CD4-positive, alpha-beta memory T cell (primary cell): Measurements from ENCODE around the gene OR1S1. TPM values are rescaled to one million over a fixed set of nuclear protein-coding genes. Genes with fewer than 3 reads are reported as not detected.

Source experiments
- CTCF ChIA-PET: fragments of 350-600 bp; sonication (Branson Sonifier 250); formaldehyde crosslinking; loops from one replicate; lab custom pipeline; 2021; ENCODE audit warnings: inconsistent platforms; ENCODE audit not compliant: partially characterized antibody; lab: Charles Lee
- POLR2A ChIA-PET: fragments of 350-600 bp; sonication (Branson Sonifier 250); formaldehyde crosslinking; loops from one replicate; lab custom pipeline; 2021; ENCODE audit not compliant: partially characterized antibody; lab: Charles Lee
- DNase-seq, 5 donors: peaks; one replicate each; pipeline versions ENCODE4 v3.0.0 to v3.0.0-alpha.2; 2020 to 2022; ENCODE audit warnings: mixed read lengths in 1 of 5
- H3K27ac ChIP-seq: one replicate; pipeline ENCODE4 v1.7.0; 2013; ENCODE audit warnings: low read depth, low read length
- H3K27me3 ChIP-seq: 2 replicates; pipeline ENCODE4 v1.7.0; 2013; ENCODE audit warnings: mild to moderate bottlenecking, low read length, moderate library complexity; ENCODE audit not compliant: insufficient read depth
- H3K36me3 ChIP-seq: 2 replicates; pipeline ENCODE4 v1.7.0; 2013; ENCODE audit warnings: mild to moderate bottlenecking, low read length, moderate library complexity; ENCODE audit not compliant: insufficient read depth
- H3K4me1 ChIP-seq: 2 replicates; pipeline ENCODE4 v1.7.0; 2013; ENCODE audit warnings: mild to moderate bottlenecking, low read length, moderate library complexity; ENCODE audit not compliant: insufficient read depth
- H3K4me3 ChIP-seq, 2 donors: one replicate each; pipeline ENCODE4 v1.7.0; 2013; ENCODE audit warnings: low read length in 2 of 2, mild to moderate bottlenecking in 1 of 2
- H3K9me3 ChIP-seq, 2 donors: one replicate each; pipeline ENCODE4 v1.7.0; 2013; ENCODE audit warnings: low read length in 2 of 2, control low read depth in 1 of 2; ENCODE audit not compliant: control insufficient read depth in 1 of 2
- H3K27ac Mint-ChIP-seq, 7 donors: one replicate each; pipeline ENCODE4 v1.8.0; 2020 to 2021; ENCODE audit warnings: mixed read lengths in 7 of 7, mild to moderate bottlenecking in 6 of 7, inconsistent platforms in 3 of 7, moderate library complexity in 3 of 7
- H3K27me3 Mint-ChIP-seq, 2 donors: one replicate each; pipeline ENCODE4 v1.8.0; 2020 to 2021; ENCODE audit warnings: mixed read lengths in 2 of 2
- H3K36me3 Mint-ChIP-seq, 2 donors: one replicate each; pipeline ENCODE4 v1.8.0; 2020 to 2021; ENCODE audit warnings: mixed read lengths in 2 of 2, inconsistent platforms in 1 of 2, mild to moderate bottlenecking in 1 of 2
- H3K4me1 Mint-ChIP-seq, 4 donors: one replicate each; pipeline ENCODE4 v1.8.0; 2020 to 2021; ENCODE audit warnings: mixed read lengths in 4 of 4, mild to moderate bottlenecking in 1 of 4
- H3K4me3 Mint-ChIP-seq, 8 donors: one replicate each; pipeline ENCODE4 v1.8.0; 2020 to 2021; ENCODE audit warnings: mixed read lengths in 8 of 8, mild to moderate bottlenecking in 7 of 8, moderate library complexity in 6 of 8, inconsistent platforms in 3 of 8
- H3K9me3 Mint-ChIP-seq, 8 donors: one replicate each; pipeline ENCODE4 v1.8.0; 2020 to 2021; ENCODE audit warnings: mixed read lengths in 8 of 8, mild to moderate bottlenecking in 5 of 8, inconsistent platforms in 3 of 8, moderate library complexity in 1 of 8
- intact Hi-C: fragments of 100-400 bp; cut with micrococcal nuclease; formaldehyde crosslinking; loops from one replicate; pipeline ENCODE4 v1.15.1; 2023
- polyA plus RNA-seq, 2 donors: library from polyadenylated mRNA; unstranded; fragments of 300-500 nt; fragmentation: Illumina TruSeq; gene quantifications; one replicate each; pipeline ENCODE4 v1.2.3, GENCODE V29; 2021
- total RNA-seq, 2 experiments: library from RNA; stranded (reverse); gene quantifications; one replicate each; pipeline ENCODE4 v1.2.3, GENCODE V29; 2021

Gene OR1S1
- total and polyA plus RNA-seq, 4 experiments from 2014 or later, result not detected

- H3K27ac Mint-ChIP-seq, result no peak overlapping the region
- no peaks in the 10 kb centered on the region for H3K36me3 Mint-ChIP-seq
These were observed 4.0 kb downstream of the OR1S1 start for GRCh38 chr11:58216476-58216875.

GRCh38 chr11:58222721-58223120 is 10.2 kb downstream of the OR1S1 start:
- no peak for DNase-seq
- Histone ChIP-seq H3K9me3 (no peaks in the 10 kb centered on the region), H3K27ac (no peak overlapping the region), H3K27me3 (no peaks in the 10 kb centered on the region), H3K36me3 (no peaks in the 10 kb centered on the region), H3K4me1 (no peaks in the 10 kb centered on the region), H3K4me3 (no peak overlapping the region)
- Mint-ChIP-seq H3K36me3 (no peaks in the 10 kb centered on the region), H3K9me3 (no peaks in the 10 kb centered on the region), H3K27ac (no peak overlapping the region), H3K27me3 (peaks cover 3 to 4% of the 10 kb centered on the region in 2 donors), H3K4me1 (no peaks in the 10 kb centered on the region), H3K4me3 (no peak overlapping the region)
- POLR2A ChIA-PET, result no interaction called here
- CTCF ChIA-PET, result no interaction called here
- intact Hi-C loops, result no loop called here

More at GRCh38 chr11:58216476-58216875, 4.0 kb downstream of the OR1S1 start:
- intact Hi-C loops, result no loop called here
- no peaks in the 10 kb centered on the region for H3K36me3 ChIP-seq
- H3K9me3 ChIP-seq, result no peaks in the 10 kb centered on the region
- Mint-ChIP-seq H3K4me3 (no peak overlapping the region), H3K9me3 (peaks cover 0 to 4% (median 0%) of the 10 kb centered on the region in 8 donors), H3K4me1 (no peaks in the 10 kb centered on the region), H3K27me3 (peaks cover 0 to 10% of the 10 kb centered on the region in 2 donors)
- no peak overlapping the region for H3K27ac ChIP-seq
- DNase-seq, result no peak
- H3K4me3 ChIP-seq, result no peak overlapping the region
- no peaks in the 10 kb centered on the region for H3K27me3 ChIP-seq
- POLR2A ChIA-PET, result no interaction called here
- CTCF ChIA-PET, result no interaction called here
- H3K4me1 ChIP-seq, result no peaks in the 10 kb centered on the region

- H3K9me3 ChIP-seq, result no peaks in the 10 kb centered on the region
- Mint-ChIP-seq H3K4me1 (no peaks in the 10 kb centered on the region), H3K27me3 (peaks cover 4 to 11% of the 10 kb centered on the region in 2 donors), H3K27ac (no peak overlapping the region), H3K9me3 (peaks cover 0 to 6% (median 0%) of the 10 kb centered on the region in 8 donors), H3K4me3 (no peak overlapping the region), H3K36me3 (no peaks in the 10 kb centered on the region)
- intact Hi-C loops, result no loop called here
- H3K36me3 ChIP-seq, result no peaks in the 10 kb centered on the region
- no peak overlapping the region for H3K27ac ChIP-seq
- POLR2A ChIA-PET, result no interaction called here
- no peaks in the 10 kb centered on the region for H3K4me1 ChIP-seq
- no peak for DNase-seq
- H3K27me3 ChIP-seq, result no peaks in the 10 kb centered on the region
- no peak overlapping the region for H3K4me3 ChIP-seq
- CTCF ChIA-PET, result no interaction called here
These were observed 15.6 kb downstream of the OR1S1 start for GRCh38 chr11:58227956-58228615.

GRCh38 chr11:58243954-58244353 is 31.4 kb downstream of the OR1S1 start:
- no peak overlapping the region for H3K4me3 Mint-ChIP-seq

DNA sequence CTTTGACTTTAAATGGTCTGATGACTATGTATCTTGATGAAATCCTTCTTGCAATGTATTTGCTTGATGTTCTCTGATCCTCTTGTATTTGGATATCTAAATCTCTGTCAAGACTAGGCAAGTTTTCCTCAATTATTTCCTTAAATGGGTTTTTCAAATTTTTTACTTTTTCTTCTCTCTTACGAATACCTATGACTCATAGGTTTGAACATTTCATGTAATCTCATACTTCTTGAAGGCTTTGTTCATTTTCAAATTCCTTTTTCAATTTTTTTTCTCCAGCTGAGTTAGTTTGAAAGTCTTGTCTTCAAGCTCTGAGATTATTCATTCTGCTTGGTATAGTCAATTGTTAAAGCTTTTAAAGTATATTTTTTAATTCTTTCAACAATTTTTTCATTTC is 42.4 kb downstream of the OR1S1 start:
- Histone ChIP-seq H3K27me3 (no peaks in the 10 kb centered on the region), H3K4me3 (no peak overlapping the region), H3K4me1 (no peaks in the 10 kb centered on the region), H3K9me3 (no peaks in the 10 kb centered on the region), H3K27ac (no peak overlapping the region), H3K36me3 (no peaks in the 10 kb centered on the region)
- no peak overlapping the region for H3K27ac Mint-ChIP-seq
- no peaks in the 10 kb centered on the region for H3K27me3 Mint-ChIP-seq
- intact Hi-C loops, result no loop called here
- H3K36me3 Mint-ChIP-seq, result peaks cover 0 to 2% of the 10 kb centered on the region in 2 donors
- H3K9me3 Mint-ChIP-seq, result peaks cover 2 to 44% (median 17%) of the 10 kb centered on the region in 8 donors
- ChIA-PET CTCF (no interaction called here), POLR2A (no interaction called here)
- no peak for DNase-seq
- no peaks in the 10 kb centered on the region for H3K4me1 Mint-ChIP-seq
- H3K4me3 Mint-ChIP-seq, result no peak overlapping the region

More at GRCh38 chr11:58243954-58244353, 31.4 kb downstream of the OR1S1 start:
- no peak overlapping the region for H3K27ac Mint-ChIP-seq
- no peaks in the 10 kb centered on the region for H3K9me3 ChIP-seq
- ChIA-PET POLR2A (no interaction called here), CTCF (no interaction called here)
- H3K36me3 ChIP-seq, result no peaks in the 10 kb centered on the region
- H3K27me3 ChIP-seq, result no peaks in the 10 kb centered on the region
- DNase-seq, result no peak
- H3K4me3 ChIP-seq, result no peak overlapping the region
- H3K4me1 Mint-ChIP-seq, result no peaks in the 10 kb centered on the region
- intact Hi-C loops, result no loop called here
- H3K36me3 Mint-ChIP-seq, result no peaks in the 10 kb centered on the region
- H3K4me1 ChIP-seq, result no peaks in the 10 kb centered on the region
- H3K9me3 Mint-ChIP-seq, result peaks cover 0 to 23% (median 15%) of the 10 kb centered on the region in 8 donors
- no peak overlapping the region for H3K27ac ChIP-seq
- H3K27me3 Mint-ChIP-seq, result peaks cover 0 to 2% of the 10 kb centered on the region in 2 donors

GRCh38 chr11:58259983-58260382 is 47.5 kb downstream of the OR1S1 start:
- Histone ChIP-seq H3K27me3 (no peaks in the 10 kb centered on the region), H3K4me1 (no peaks in the 10 kb centered on the region), H3K4me3 (no peak overlapping the region), H3K27ac (no peak overlapping the region), H3K36me3 (no peaks in the 10 kb centered on the region), H3K9me3 (no peaks in the 10 kb centered on the region)
- H3K4me3 Mint-ChIP-seq, result no peak overlapping the region
- H3K4me1 Mint-ChIP-seq, result no peaks in the 10 kb centered on the region
- no peak overlapping the region for H3K27ac Mint-ChIP-seq
- H3K27me3 Mint-ChIP-seq, result peaks cover 2 to 4% of the 10 kb centered on the region in 2 donors
- ChIA-PET POLR2A (no interaction called here), CTCF (no interaction called here)
- H3K9me3 Mint-ChIP-seq, result peaks cover 0 to 25% (median 5%) of the 10 kb centered on the region in 8 donors
- H3K36me3 Mint-ChIP-seq, result no peaks in the 10 kb centered on the region
- intact Hi-C loops, result no loop called here
- no peak for DNase-seq
